GM21423 (cell line): Measurements from ENCODE around the gene ZNF23.
"Not testable (repeated sequence)": the region's sequence is repeated elsewhere in the genome, so short reads cannot be mapped to it uniquely, and the experiment has no call there.

Experiments
- ATAC-seq: cut with Tn5 transposase; IDR thresholded peaks from one replicate; pipeline ENCODE4 v1.9.1; 2021; ENCODE audit warnings: mild to moderate bottlenecking, moderate library complexity; ENCODE audit not compliant: unreplicated experiment

ZNF23 gene

GRCh38 chr16:71461686-71462648, at the start of gene ZNF23:
ZNF23 (minus strand) TSS chr16:71462247; CDS start chr16:71456796, 5,451 bp downstream.
- peak; percentile 97 for ATAC-seq

GRCh38 chr16:71507061-71507460, 45.0 kb upstream of the ZNF23 start:
- no peak for ATAC-seq

GRCh38 chr16:71504901-71505300, 42.9 kb upstream of the ZNF23 start:
- ATAC-seq: no peak

- ATAC-seq: not testable (repeated sequence)
Measured at GRCh38 chr16:71504051-71504450, 42.0 kb upstream of the ZNF23 start.

- no peak for ATAC-seq
Measured at GRCh38 chr16:71501547-71501946, 39.5 kb upstream of the ZNF23 start.

GRCh38 chr16:71500964-71501363, 38.9 kb upstream of the ZNF23 start:
- ATAC-seq: no peak

DNA sequence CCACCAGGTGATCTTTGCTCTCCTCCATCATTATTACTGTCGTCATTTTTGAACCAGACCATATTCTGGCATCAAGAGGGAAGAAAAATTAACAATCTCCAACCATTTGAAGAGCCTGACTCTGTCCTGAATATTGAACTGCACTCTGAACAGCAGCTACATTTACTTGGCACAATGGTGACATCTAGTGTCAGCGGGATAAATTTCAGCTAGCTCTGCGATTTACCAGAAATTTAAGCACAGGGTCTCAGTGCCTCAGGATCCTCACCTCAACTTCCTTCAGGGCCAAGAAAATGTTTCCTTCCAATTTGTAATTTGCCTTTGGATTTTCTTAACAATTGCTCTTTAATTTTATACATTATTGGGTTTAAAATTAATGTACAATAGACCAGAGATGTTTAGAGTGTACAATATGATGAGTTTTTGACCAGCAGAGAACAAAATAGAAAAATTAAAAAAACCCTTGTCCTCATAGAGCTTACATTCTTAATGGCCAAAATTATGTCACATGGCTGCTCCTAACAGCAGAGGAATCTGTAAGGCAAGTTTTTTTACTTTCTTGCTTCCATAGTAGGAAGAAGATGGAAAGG, 37.8 kb upstream of the ZNF23 start:
- ATAC-seq: no peak

- no peak for ATAC-seq
Measured at GRCh38 chr16:71498031-71498430, 36.0 kb upstream of the ZNF23 start.

GRCh38 chr16:71493213-71493612, 31.2 kb upstream of the ZNF23 start:
- ATAC-seq: no peak

DNA sequence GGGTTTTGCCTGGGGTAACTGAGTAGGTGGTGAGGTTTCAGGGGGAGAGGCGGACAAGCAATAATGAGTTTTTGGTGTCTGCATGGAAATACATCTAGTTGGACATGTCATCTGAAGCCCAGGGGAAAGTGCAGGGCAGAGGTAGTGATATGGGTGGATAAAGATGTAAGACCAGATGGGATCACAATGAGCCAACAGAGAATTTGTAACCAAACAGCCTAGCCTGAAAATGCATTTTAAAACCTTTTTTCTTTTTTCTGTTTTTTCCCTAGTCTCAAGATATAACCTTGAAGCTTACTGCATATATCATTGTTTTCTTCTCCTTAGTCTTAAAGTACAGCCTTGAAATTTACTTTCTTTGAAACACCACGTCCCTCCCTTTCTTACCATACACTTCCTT, 30.7 kb upstream of the ZNF23 start:
- ATAC-seq: no peak

GRCh38 chr16:71491054-71491453, 29.0 kb upstream of the ZNF23 start:
- ATAC-seq: no peak

DNA sequence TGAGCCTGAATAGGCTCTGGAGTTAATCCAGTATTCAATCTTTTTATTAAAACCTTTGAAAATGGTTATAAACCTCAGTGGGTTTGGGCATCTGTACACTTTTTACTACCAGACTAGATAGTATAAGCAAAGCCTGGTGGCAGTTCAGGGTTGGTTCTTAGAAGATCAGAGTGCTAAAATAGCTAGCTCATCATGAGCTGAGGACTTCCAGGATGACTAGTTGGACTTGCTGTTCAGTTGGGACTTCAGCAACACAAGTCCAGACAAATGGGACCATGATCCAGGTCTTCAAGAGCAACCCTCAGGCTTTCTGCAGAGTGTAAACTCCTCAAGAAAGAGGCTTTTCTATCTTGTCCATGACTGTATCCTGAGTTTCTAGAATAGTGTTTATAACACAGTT, 28.3 kb upstream of the ZNF23 start:
- no peak for ATAC-seq

DNA sequence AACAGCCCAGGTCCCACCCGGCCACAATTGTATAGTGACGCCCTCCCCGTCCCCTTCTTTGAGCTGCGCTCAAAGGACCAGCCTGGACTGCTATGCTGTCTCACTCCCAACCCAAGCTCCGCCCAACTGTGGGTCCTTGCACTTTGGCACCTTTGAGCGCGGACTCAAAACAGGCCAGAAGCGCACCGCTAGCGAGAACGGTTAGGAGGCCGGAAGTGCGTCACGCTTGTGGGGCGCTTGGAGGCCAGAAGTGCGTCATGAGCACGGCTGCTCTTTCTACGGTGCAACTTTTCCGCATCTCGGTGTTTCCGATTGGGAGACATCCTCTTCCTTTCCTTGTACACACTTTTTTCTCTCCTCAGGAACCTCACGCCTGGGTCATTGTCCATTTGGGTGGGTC, 27.1 kb upstream of the ZNF23 start, which contains the start of gene ZNF19:
ZNF19 (minus strand) TSS at position 203 of the 400 bp plus-strand sequence. CDS start 7,210 bp downstream, outside the sequence.
- ATAC-seq: no peak

GRCh38 chr16:71484006-71484893, 22.2 kb upstream of the ZNF23 start:
- ATAC-seq: peak; percentile 83

DNA sequence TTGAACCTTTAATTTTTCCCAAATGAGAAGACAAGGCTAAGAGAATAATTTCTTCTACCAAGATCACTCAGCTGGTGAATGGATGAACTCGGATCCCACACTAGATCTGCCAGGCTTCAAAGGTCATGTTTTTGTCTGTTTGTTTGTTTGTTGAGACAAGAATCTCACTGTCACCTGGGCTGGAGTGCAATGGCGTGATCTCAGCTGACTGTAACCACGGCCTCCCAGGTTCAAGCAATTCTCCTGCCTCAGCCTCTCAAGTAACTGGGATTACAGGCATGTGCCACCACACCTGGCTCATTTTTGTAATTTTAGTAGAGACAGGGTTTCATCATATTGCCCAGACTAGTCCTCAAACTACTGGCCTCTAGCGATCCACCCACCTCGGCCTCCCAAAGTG, 20.5 kb upstream of the ZNF23 start:
- no peak for ATAC-seq

- ATAC-seq: no peak
Measured at GRCh38 chr16:71480956-71481355, 18.9 kb upstream of the ZNF23 start.

- ATAC-seq: no peak
Measured at GRCh38 chr16:71479420-71479819, 17.4 kb upstream of the ZNF23 start.

DNA sequence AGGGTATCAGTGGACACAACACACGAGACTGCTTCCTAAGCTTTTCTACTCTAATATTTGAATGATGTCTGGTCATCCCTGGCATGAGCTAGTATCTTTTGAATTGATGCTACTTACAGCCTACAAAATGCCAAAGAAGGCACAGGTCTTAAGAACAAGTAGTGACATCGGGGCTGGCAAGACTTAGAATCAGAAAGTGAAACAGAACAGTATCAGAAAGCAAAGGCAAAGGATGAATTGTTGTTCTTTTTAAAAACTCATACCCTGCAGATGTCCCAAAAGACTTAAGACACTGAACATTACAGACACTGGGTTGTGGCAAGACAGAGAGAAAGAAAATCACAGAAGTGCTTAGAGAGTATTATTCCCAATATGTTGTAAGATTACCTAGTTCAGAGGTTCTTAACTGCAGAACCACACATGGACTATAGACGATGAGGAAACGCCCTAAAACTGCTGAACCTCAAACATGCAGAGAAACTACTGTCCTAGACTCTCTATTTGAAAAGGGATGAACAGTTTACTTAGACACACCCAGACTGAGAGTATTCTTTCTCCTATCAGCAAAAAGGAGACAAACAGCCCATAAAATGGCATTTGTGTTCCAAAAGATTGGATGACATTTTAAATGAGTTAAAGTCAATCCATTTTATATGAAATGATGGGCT, 14.5 kb upstream of the ZNF23 start:
- ATAC-seq: no peak

DNA sequence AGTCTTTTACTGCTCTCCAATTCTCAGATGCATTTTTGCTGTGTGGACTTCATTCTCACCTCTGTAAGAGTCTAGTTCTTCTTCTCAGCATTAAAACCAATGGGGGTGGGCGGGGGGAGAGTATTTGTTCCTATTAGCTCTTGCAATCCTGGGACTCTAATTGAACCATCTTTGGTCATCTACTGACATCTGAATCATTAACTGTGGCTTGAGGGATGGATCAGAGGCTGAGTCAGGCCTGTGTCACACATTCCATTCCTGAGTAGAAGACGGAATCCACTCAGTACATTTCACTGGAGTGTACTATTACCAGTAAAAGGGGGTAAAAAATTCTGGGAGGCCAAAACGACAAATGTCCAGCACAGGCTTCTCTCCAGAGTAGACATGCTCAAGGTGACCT, 12.8 kb upstream of the ZNF23 start:
- ATAC-seq: no peak

GRCh38 chr16:71473891-71474290, 11.8 kb upstream of the ZNF23 start:
- ATAC-seq: no peak

DNA sequence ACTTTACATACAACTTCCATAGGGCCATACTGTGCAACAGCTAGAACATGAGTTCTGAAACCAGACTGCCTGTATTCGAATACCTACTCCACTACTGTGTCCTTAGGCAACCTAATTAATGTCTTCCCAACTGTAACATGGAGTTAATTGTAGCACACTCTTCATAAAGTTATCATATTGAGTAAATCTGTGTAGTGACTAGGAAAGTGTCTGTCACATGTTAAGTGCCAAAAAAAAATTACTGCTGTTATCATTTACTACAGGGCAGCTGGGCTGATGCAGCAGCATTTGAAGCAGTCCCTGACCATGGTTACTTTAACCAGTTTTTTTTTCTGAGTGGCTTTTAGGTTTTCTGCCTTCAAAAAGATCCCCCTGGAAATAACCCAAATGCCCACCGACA, 10.9 kb upstream of the ZNF23 start:
- ATAC-seq: no peak
